Ectodermal cell (in vitro differentiated cells): ENCODE measurements around the gene MRPS18B. TPM values are rescaled to one million over a fixed set of nuclear protein-coding genes. Genes with fewer than 3 reads are reported as not detected.
A peak's percentile ranks its signal among the peaks of the same experiment; 100 is the strongest.

Experiments
- H3K27ac ChIP-seq: 2 replicates; pipeline ENCODE4 v1.7.0; 2013; ENCODE audit warnings: mild to moderate bottlenecking, low read depth, low read length; ENCODE audit not compliant: insufficient read depth, poor library complexity, severe bottlenecking
- H3K27me3 ChIP-seq: 2 replicates; pipeline ENCODE4 v1.7.0; 2013; ENCODE audit warnings: mild to moderate bottlenecking, low read length; ENCODE audit not compliant: insufficient read depth, control insufficient read depth, poor library complexity, severe bottlenecking
- H3K36me3 ChIP-seq: one replicate; pipeline ENCODE4 v1.7.0; 2013; ENCODE audit warnings: low read length; ENCODE audit not compliant: control insufficient read depth, insufficient read depth
- H3K4me1 ChIP-seq: one replicate; pipeline ENCODE4 v1.7.0; 2013; ENCODE audit warnings: low read length; ENCODE audit not compliant: control insufficient read depth, insufficient read depth
- H3K4me3 ChIP-seq: 2 replicates; pipeline ENCODE4 v1.7.0; 2013; ENCODE audit warnings: low read depth, low read length, control low read depth; ENCODE audit not compliant: insufficient read depth
- H3K9me3 ChIP-seq: 2 replicates; pipeline ENCODE4 v1.7.0; 2013; ENCODE audit warnings: mild to moderate bottlenecking, low read length, moderate library complexity; ENCODE audit not compliant: control insufficient read depth
- WGBS, 2 experiments: methylation state at CpG; one replicate each; pipeline ENCODE4 v1.1.7; 2013; ENCODE audit warnings: missing lambda C conversion rate in 2 of 2; 5-methylcytosine and 5-hydroxymethylcytosine counted together
- polyA plus RNA-seq, 4 experiments: library from polyadenylated mRNA; stranded (reverse); fragments of 50-300 nt; gene quantifications; one replicate each; pipeline ENCODE4 v1.2.3, GENCODE V29; 2013

Gene MRPS18B
- 50.3 TPM for polyA plus RNA-seq (2013, experiment 1 of 4)
- polyA plus RNA-seq (2013, experiment 2 of 4), result 59.6 TPM
- polyA plus RNA-seq (2013, experiment 3 of 4), result 45.0 TPM
- 55.2 TPM for polyA plus RNA-seq (2013, experiment 4 of 4)

DNA sequence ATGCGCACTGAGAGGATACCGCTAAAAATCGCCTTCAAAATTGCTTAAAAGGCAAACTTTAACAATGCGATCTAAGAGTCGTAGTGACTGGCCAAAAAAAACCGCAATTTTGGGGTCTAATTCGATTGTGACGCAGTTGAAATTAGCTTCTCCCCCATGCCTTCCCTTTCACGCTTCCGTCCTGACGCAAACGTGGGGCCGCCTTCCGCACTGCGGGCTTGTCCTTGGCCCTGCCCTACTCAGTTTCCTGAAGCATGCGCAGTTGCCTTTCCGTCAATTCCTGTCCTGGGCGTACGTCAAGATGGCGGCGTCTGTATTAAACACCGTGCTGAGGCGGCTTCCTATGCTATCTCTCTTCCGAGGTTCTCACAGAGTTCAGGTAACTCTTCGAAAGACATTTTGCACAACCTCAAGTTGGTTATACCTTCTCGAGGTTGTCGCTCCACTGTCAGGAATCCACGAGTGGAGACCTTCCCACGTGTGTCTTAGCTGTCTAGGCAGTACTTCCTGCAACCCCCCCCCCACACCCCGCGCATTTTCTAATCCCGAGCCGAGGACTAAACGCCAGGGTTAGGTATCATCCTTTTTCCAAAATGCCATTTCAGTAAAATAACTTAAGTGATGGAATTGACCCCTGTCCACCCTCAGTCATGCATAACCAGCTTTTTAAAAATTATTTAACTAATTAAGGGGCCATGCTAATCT is at the start of gene MRPS18B:
MRPS18B (plus strand) TSS at position 276 of the 705 bp plus-strand sequence; CDS start at position 302, 26 bp downstream.
- Histone ChIP-seq H3K4me3 (peak within 1 kb of the TSS; percentile 91), H3K36me3 (peaks cover 8% of the 10 kb centered on the region)
- 0% methylated on average over 32 to 34 of the region's 34 CpGs for WGBS, 2 experiments

GRCh38 chr6:30568245-30568644 is 49.4 kb upstream of the MRPS18B start:
- Histone ChIP-seq H3K27me3 (peaks cover 13% of the 10 kb centered on the region), H3K4me3 (no peak overlapping the region), H3K9me3 (no peaks in the 10 kb centered on the region), H3K27ac (no peak overlapping the region), H3K4me1 (peaks cover 12% of the 10 kb centered on the region), H3K36me3 (no peaks in the 10 kb centered on the region)
- WGBS, 2 experiments, result 71 to 78% methylated on average over 3 of the region's 3 CpGs

More for the DNA sequence above, at the start of gene MRPS18B:
- Histone ChIP-seq H3K4me1 (peaks cover 18% of the 10 kb centered on the region), H3K9me3 (no peaks in the 10 kb centered on the region), H3K27me3 (no peaks in the 10 kb centered on the region), H3K27ac (peak within 1 kb of the TSS; percentile 99)

- Histone ChIP-seq H3K4me1 (peaks cover 12% of the 10 kb centered on the region), H3K27me3 (peaks cover 13% of the 10 kb centered on the region), H3K27ac (no peak overlapping the region), H3K36me3 (no peaks in the 10 kb centered on the region), H3K9me3 (no peaks in the 10 kb centered on the region), H3K4me3 (peak overlapping the region; percentile 91)
- 83 to 85% methylated on average over 1 of the region's 1 CpG for WGBS, 2 experiments
Observed at GRCh38 chr6:30570263-30570662, 47.4 kb upstream of the MRPS18B start.

GRCh38 chr6:30570740-30571074 is 46.9 kb upstream of the MRPS18B start:
- Histone ChIP-seq H3K27ac (no peak overlapping the region), H3K4me3 (peak overlapping the region; percentile 91), H3K27me3 (peaks cover 13% of the 10 kb centered on the region), H3K36me3 (no peaks in the 10 kb centered on the region), H3K9me3 (no peaks in the 10 kb centered on the region), H3K4me1 (peaks cover 12% of the 10 kb centered on the region)
- WGBS, 2 experiments, result 11 to 13% methylated on average over 18 of the region's 18 CpGs

DNA sequence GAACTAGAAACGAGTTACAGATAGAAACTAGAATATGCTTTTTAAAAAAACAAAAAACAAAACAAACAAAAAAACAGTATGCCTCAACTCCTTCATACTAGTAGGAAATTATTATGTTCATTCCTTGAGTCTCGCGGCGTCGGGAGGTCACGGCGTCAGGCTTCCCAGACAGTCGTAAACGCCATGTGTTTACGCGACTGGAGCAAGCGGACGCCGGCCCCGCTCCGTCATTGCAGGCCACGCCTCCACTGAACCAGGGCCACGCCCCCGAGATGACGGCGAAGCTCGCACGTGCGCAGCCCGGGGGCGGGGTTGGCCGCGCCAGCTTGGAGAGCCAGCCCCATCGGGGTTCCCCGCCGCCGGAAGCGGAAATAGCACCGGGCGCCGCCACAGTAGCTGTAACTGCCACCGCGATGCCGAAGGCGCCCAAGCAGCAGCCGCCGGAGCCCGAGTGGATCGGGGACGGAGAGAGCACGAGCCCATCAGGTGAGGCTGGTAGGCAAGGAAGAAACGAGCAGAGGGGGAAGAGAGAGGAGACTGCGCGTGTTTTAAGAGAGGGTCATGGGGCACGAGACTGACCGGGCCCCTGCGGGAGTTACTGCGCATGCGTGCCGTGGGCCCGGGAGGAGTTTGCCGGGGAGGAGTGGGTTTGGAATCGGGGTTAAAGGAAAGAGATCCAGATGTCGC is 46.4 kb upstream of the MRPS18B start, which contains the start of gene ABCF1:
ABCF1 (plus strand) TSS at position 368 of the 687 bp plus-strand sequence; CDS start at position 414, 46 bp downstream.
- 0 to 1% methylated on average over 59 of the region's 59 CpGs for WGBS, 2 experiments
- peaks cover 13% of the 10 kb centered on the region for H3K27me3 ChIP-seq

DNA sequence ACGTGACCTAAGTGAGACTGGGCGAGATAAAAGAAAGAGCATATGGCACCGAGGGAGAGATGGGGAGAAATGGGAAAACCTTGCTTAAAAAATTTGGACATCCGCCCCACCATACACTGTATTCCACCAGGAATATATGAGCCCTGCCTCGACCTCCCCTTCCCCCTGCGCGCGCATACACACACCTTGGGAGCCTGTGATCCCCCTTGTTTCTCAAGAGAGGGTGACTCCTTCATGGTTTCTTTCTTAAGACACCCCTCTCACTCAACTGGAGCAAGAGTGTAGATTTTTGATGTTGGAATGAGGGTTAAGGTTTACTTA is 45.9 kb upstream of the MRPS18B start:
- Histone ChIP-seq H3K27ac (no peak overlapping the region), H3K4me3 (peak overlapping the region; percentile 91), H3K4me1 (peaks cover 12% of the 10 kb centered on the region), H3K36me3 (peaks cover 3% of the 10 kb centered on the region), H3K27me3 (peaks cover 13% of the 10 kb centered on the region), H3K9me3 (no peaks in the 10 kb centered on the region)
- 1 to 2% methylated on average over 8 of the region's 8 CpGs for WGBS, 2 experiments

More for the DNA sequence above, 46.4 kb upstream of the MRPS18B start, which contains the start of gene ABCF1:
- H3K36me3 ChIP-seq, result no peaks in the 10 kb centered on the region
- peak within 1 kb of the TSS; percentile 91 for H3K4me3 ChIP-seq
- peaks cover 12% of the 10 kb centered on the region for H3K4me1 ChIP-seq
- H3K27ac ChIP-seq, result peak within 1 kb of the TSS; percentile 81
- no peaks in the 10 kb centered on the region for H3K9me3 ChIP-seq

DNA sequence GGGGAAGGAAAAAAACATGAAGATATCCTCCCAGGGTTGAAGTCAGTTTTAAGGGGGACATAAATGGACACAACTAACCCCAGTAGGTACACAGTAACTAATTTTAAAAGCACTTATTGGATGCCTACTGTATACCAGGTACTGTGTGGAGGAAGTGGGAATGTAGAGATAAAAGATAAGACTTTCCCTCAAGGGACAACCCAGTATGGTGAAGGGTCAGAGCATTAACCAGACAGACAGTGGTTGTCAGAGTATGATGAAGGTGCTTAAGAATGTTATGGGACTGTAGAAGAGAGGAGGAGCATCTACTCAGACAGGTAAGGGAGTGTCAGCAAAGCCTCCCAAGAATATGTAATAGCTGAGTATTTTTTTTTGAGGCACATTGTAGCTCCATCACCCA is 45.5 kb upstream of the MRPS18B start:
- H3K9me3 ChIP-seq, result no peaks in the 10 kb centered on the region

DNA sequence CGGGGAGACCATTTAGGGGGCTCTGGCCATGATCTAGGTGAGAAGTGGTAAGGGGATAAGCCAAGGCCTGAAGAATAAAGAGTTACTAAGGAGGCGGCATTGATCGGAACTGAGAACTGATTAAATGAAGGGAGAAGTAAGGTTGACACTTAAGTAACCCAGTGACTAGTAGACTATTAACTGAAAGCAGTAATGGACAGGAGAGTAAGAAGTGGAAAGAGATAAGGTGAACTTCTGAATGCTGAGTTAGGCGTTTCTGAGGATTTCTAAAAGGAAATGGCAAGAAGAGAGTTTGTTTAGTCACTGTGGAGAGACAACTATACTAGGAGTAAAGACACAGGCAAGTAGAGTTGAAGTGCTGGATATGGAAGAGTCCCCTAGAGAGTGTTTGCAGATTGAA is 44.5 kb upstream of the MRPS18B start:
- peaks cover 17% of the 10 kb centered on the region for H3K36me3 ChIP-seq
- H3K9me3 ChIP-seq, result no peaks in the 10 kb centered on the region
- H3K27ac ChIP-seq, result no peak overlapping the region
- 86 to 87% methylated on average over 4 of the region's 4 CpGs for WGBS, 2 experiments
- H3K4me1 ChIP-seq, result peaks cover 12% of the 10 kb centered on the region
- H3K27me3 ChIP-seq, result peaks cover 13% of the 10 kb centered on the region
- H3K4me3 ChIP-seq, result no peak overlapping the region

More for the DNA sequence above, 45.5 kb upstream of the MRPS18B start:
- Histone ChIP-seq H3K27ac (no peak overlapping the region), H3K4me1 (peaks cover 12% of the 10 kb centered on the region), H3K4me3 (peak overlapping the region; percentile 91), H3K27me3 (peaks cover 13% of the 10 kb centered on the region), H3K36me3 (peaks cover 7% of the 10 kb centered on the region)

DNA sequence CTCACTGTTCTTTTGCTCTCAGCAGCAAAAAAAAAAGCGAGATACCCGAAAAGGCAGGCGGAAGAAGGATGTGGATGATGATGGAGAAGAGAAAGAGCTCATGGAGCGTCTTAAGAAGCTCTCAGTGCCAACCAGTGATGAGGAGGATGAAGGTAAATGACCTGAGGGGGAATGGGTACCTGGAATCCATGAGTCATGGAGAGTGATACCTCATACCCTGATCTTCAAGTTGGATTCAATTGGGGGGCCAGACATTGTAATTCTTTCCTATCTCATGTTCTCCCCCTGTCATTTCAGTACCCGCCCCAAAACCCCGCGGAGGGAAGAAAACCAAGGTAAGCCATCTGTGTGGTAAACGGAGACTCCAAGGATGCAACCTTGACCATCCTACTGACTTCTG is 39.6 kb upstream of the MRPS18B start:
- no peak overlapping the region for H3K27ac ChIP-seq
- H3K4me1 ChIP-seq, result no peaks in the 10 kb centered on the region
- H3K9me3 ChIP-seq, result no peaks in the 10 kb centered on the region
- no peak overlapping the region for H3K4me3 ChIP-seq
- H3K27me3 ChIP-seq, result no peaks in the 10 kb centered on the region
- WGBS, 2 experiments, result 97% methylated on average over 8 of the region's 8 CpGs
- peaks cover 59% of the 10 kb centered on the region for H3K36me3 ChIP-seq

DNA sequence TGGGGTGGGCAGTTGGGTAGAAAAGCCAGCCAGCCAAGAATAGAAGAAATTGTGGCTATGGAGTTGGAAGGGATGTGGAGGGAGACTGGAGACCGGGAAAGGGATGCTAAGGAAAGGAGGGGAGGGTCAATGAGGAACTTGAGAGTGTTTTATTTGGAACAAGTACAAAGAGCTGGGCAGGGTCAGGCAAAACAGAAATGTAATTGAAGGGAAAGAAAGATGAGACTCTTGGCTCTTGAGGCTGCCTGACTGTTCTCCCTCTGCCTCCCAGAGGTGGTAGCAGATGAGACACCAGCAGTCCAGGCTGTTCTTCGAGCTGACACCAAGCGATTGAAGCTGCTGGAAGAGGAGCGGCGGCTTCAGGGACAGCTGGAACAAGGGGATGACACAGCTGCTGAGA is 33.7 kb upstream of the MRPS18B start:
- H3K4me1 ChIP-seq, result no peaks in the 10 kb centered on the region
- H3K36me3 ChIP-seq, result peaks cover 73% of the 10 kb centered on the region
- H3K9me3 ChIP-seq, result no peaks in the 10 kb centered on the region
- no peaks in the 10 kb centered on the region for H3K27me3 ChIP-seq
- no peak overlapping the region for H3K4me3 ChIP-seq
- H3K27ac ChIP-seq, result no peak overlapping the region
- WGBS, 2 experiments, result 95 to 97% methylated on average over 5 of the region's 5 CpGs
